ENCODE measurements around the gene GRIN2A. TPM values are rescaled to one million over a fixed set of nuclear protein-coding genes. Genes with fewer than 3 reads are reported as not detected.

The GRIN2A gene
- total and polyA plus RNA-seq, 2 experiments from 2014 or later, result 0.42 to 5.5 TPM

DNA sequence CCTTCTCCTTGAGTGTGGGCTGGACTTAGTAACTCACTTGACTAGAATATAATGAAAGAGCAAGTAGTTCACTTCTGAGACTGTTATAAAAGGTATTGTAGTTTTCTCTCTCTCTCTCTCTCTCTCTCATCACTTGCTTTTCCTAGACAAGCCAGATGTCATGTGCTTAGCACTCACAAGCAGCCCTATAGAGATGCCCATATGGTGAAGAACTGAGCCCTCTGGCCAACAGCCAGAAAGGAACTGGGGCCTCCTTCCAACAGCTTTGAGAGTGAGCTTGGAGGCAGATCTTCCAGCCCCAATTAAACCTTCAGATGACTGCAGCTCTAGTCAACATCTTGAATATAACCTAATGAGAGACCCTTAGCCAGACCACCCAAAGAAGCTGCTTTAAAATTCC, 440.5 kb downstream of the GRIN2A start:
- TF ChIP-seq, protein P1, sequence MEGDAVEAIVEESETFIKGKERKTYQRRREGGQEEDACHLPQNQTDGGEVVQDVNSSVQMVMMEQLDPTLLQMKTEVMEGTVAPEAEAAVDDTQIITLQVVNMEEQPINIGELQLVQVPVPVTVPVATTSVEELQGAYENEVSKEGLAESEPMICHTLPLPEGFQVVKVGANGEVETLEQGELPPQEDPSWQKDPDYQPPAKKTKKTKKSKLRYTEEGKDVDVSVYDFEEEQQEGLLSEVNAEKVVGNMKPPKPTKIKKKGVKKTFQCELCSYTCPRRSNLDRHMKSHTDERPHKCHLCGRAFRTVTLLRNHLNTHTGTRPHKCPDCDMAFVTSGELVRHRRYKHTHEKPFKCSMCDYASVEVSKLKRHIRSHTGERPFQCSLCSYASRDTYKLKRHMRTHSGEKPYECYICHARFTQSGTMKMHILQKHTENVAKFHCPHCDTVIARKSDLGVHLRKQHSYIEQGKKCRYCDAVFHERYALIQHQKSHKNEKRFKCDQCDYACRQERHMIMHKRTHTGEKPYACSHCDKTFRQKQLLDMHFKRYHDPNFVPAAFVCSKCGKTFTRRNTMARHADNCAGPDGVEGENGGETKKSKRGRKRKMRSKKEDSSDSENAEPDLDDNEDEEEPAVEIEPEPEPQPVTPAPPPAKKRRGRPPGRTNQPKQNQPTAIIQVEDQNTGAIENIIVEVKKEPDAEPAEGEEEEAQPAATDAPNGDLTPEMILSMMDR (IDR thresholded peaks at IDR 0.05; ENCODE audit: low read depth, low read length), result no peak

DNA sequence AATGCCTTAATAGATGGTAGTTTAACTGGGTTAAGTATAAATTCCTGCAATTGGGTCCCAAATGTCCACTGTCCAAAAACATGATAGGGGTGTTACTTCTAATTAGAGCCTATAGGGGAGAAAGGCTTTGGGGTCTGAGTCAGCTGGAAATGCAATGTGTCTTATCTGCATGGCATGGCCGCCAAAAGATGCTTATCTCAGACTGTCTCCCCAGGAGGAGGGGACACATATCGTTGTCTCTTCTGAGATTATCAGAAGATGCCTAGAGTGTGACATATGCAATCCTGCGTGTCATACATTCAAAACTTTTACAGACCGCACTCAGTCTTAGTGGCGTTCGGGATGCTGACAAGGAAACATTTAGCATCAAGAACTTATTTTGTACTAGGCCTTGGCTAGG, 442.9 kb downstream of the GRIN2A start:
- Histone ChIP-seq H3K4me3 (no peak overlapping the region), H3K36me3 (no peaks in the 10 kb centered on the region), H3K9me3 (ENCODE audit: low read depth) (no peaks in the 10 kb centered on the region), H3K4me1 (ENCODE audit: low read depth) (no peaks in the 10 kb centered on the region), H3K27me3 (no peaks in the 10 kb centered on the region), H3K27ac (no peak overlapping the region)
- TF ChIP-seq, protein P1 (IDR thresholded peaks at IDR 0.05; ENCODE audit: low read depth, low read length), result no peak
- no peak for DNase-seq (ENCODE audit: low read depth in 1 of 2, low spot score in 1 of 2)

More for the DNA sequence above, 440.5 kb downstream of the GRIN2A start:
- DNase-seq (ENCODE audit: low read depth in 1 of 2, low spot score in 1 of 2), result no peak
- Histone ChIP-seq H3K9me3 (ENCODE audit: low read depth) (no peaks in the 10 kb centered on the region), H3K4me1 (ENCODE audit: low read depth) (no peaks in the 10 kb centered on the region), H3K36me3 (no peaks in the 10 kb centered on the region), H3K4me3 (no peak overlapping the region), H3K27me3 (no peaks in the 10 kb centered on the region), H3K27ac (no peak overlapping the region)

DNA sequence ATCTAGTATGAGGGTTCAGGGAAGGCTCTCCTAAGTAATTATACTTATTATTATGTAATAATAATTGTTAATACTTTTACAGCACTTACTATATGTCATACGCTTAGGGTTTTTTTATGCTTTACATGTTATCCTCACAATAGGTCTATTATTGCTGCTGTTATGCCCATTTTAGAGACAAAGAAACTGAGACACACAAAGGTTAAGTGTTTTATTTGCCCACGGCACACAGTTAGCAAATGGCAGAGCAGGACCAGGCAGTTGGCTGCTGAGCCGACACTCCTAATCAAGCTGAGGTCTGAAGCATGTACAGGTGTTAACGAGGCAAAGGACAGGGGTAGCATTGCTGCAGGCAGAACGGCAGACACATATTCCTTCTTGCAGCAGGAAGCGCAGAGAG, 443.5 kb downstream of the GRIN2A start:
- Histone ChIP-seq H3K4me3 (no peak overlapping the region), H3K27ac (no peak overlapping the region), H3K27me3 (no peaks in the 10 kb centered on the region), H3K36me3 (no peaks in the 10 kb centered on the region), H3K9me3 (ENCODE audit: low read depth) (no peaks in the 10 kb centered on the region), H3K4me1 (ENCODE audit: low read depth) (no peaks in the 10 kb centered on the region)
- DNase-seq (ENCODE audit: low read depth in 1 of 2, low spot score in 1 of 2), result no peak
- TF ChIP-seq, protein P1 (IDR thresholded peaks at IDR 0.05; ENCODE audit: low read depth, low read length), result no peak

DNA sequence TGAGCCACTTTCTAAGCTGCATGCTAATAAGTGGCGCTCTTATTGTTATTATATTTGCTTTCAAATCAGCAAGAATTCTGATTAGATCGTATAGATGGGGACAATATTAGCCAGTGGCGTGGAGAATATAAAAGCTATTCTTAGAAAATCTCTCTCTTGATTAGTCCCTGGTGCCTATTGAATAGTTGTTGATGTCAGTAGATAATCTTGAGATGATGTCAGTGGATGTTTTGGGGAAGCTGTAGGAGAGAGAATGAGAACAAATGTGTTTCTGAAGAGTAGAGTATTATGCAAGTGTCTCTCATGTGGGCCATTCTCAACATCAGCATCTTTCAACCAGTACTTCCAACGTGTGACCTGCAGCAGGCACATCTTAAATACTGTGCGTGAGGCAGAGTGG, 445.7 kb downstream of the GRIN2A start:
- no peaks in the 10 kb centered on the region for H3K9me3 ChIP-seq (ENCODE audit: low read depth)
- TF ChIP-seq, protein P1 (IDR thresholded peaks at IDR 0.05; ENCODE audit: low read depth, low read length), result no peak
- no peaks in the 10 kb centered on the region for H3K4me1 ChIP-seq (ENCODE audit: low read depth)
- no peaks in the 10 kb centered on the region for H3K36me3 ChIP-seq
- H3K27me3 ChIP-seq, result no peaks in the 10 kb centered on the region
- no peak overlapping the region for H3K4me3 ChIP-seq
- no peak overlapping the region for H3K27ac ChIP-seq
- DNase-seq (ENCODE audit: low read depth in 1 of 2, low spot score in 1 of 2), result no peak

DNA sequence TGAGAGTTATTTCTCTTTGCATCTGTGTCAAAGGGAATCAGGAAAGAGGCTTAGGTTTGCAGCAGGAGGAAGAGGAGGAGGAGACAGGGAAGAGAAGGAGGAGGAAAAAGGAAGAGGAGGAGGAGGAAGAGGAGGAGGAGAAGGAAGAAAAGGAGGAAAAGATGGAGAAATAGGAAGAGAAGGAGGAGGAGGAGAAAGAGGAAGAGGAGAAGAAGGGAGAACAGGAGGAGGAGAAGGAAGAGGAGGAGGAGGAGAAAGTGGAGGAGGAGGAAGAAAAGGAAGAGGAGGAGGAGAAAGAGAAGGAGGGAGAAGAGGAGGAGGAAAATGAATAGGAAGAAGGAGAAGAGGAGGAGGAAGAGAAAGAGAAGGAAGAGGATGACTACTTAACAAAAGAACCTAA, 459.1 kb downstream of the GRIN2A start:
- DNase-seq (ENCODE audit: low read depth in 1 of 2, low spot score in 1 of 2), result no peak
- Histone ChIP-seq H3K9me3 (ENCODE audit: low read depth) (no peaks in the 10 kb centered on the region), H3K4me3 (no peak overlapping the region), H3K4me1 (ENCODE audit: low read depth) (no peaks in the 10 kb centered on the region), H3K36me3 (no peaks in the 10 kb centered on the region), H3K27ac (no peak overlapping the region), H3K27me3 (no peaks in the 10 kb centered on the region)
- TF ChIP-seq, protein P1 (IDR thresholded peaks at IDR 0.05; ENCODE audit: low read depth, low read length), result no peak

DNA sequence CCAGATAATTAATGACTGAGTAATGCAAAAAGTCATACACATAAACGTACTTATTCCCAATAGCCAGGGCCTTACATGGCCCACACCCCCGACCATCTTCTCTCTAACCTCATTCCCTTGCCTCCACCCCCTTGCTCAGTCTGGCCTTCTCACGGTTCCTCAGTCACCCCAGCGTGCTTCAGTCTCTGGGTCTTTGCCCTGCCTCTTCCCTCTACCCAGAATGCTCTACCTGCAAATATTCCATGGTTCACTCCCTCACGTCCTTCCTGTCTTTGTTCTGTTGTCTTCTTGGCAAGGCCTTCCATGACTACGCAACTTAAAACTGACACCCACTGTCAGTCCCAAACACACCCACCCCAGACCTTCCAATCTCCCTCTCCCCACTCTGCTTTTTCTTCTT, 468.3 kb downstream of the GRIN2A start:
- no peaks in the 10 kb centered on the region for H3K4me1 ChIP-seq (ENCODE audit: low read depth)

More for the DNA sequence above, 468.3 kb downstream of the GRIN2A start:
- H3K27me3 ChIP-seq, result no peaks in the 10 kb centered on the region
- H3K4me3 ChIP-seq, result no peak overlapping the region
- H3K9me3 ChIP-seq (ENCODE audit: low read depth), result no peaks in the 10 kb centered on the region
- H3K27ac ChIP-seq, result no peak overlapping the region
- DNase-seq (ENCODE audit: low read depth in 1 of 2, low spot score in 1 of 2), result no peak
- H3K36me3 ChIP-seq, result no peaks in the 10 kb centered on the region
- TF ChIP-seq, protein P1 (IDR thresholded peaks at IDR 0.05; ENCODE audit: low read depth, low read length), result no peak

All from cardiac muscle cell (in vitro differentiated cells and primary cell).